HL-60/S4 (cell line): ENCODE data around the gene CTNNA1.

Experiments used
- in situ Hi-C: fragments of 300-500 bp; cut with MboI; formaldehyde crosslinking; loops from 2 replicates; pipeline ENCODE4 v1.14.3; 2022; ENCODE audit warnings: low sequenced_read_pairs

Gene CTNNA1

GRCh38 chr5:138979684-138980280, 226.6 kb downstream of the CTNNA1 start:
- in situ Hi-C loops, result no loop called here

GRCh38 chr5:138980441-138980840, 227.2 kb downstream of the CTNNA1 start:
- in situ Hi-C loops, result no loop called here

GRCh38 chr5:138981131-138981530, 227.9 kb downstream of the CTNNA1 start:
- in situ Hi-C loops, result no loop called here

- in situ Hi-C loops, result no loop called here
These were observed 228.4 kb downstream of the CTNNA1 start for GRCh38 chr5:138981586-138981985.

GRCh38 chr5:138983984-138984383, 230.8 kb downstream of the CTNNA1 start:
- in situ Hi-C loops, result no loop called here
